Lower leg skin (tissue), 3 donors: Measurements from ENCODE around the gene CWC27.

Experiments
- CTCF ChIP-seq, 3 donors: fragments of 450-650 bp; IDR thresholded peaks; one replicate each; pipeline ENCODE4 v1.5.1; 2016; ENCODE audit warnings: antibody characterized with exemption in 3 of 3, mild to moderate bottlenecking in 3 of 3, moderate library complexity in 2 of 3
- POLR2A ChIP-seq, 2 donors: fragments of 450-650 bp; IDR thresholded peaks; one replicate each; pipeline ENCODE4 v1.6.1; 2016 to 2017; ENCODE audit warnings: antibody characterized with exemption in 2 of 2, mild to moderate bottlenecking in 1 of 2, moderate library complexity in 1 of 2

- TF ChIP-seq CTCF (IDR thresholded peaks at IDR 0.05) (no peak), POLR2A (IDR thresholded peaks at IDR 0.05) (no peak)
Measured at GRCh38 chr5:64818245-64818644, 49.5 kb downstream of the CWC27 start.
